Keratinocyte (primary cell): ENCODE measurements around the gene EIF6.

Experiments
- CTCF ChIP-seq, 3 experiments: IDR thresholded peaks in 1 of 3; conservative IDR thresholded peaks in 1 of 3; optimal IDR thresholded peaks in 1 of 3; 2 replicates in 2 of 3; 3 replicates in 1 of 3; pipeline versions ENCODE3 to v1.5.1; 2011; ENCODE audit warnings: low read length in 3 of 3, mild to moderate bottlenecking in 3 of 3, moderate library complexity in 2 of 3, control low read depth in 1 of 3, inconsistent platforms in 1 of 3; ENCODE audit not compliant: insufficient read depth in 2 of 3; ENCODE audit errors: extremely low read depth in 1 of 3
- EZH2 ChIP-seq: IDR thresholded peaks from one replicate; pipeline ENCODE4 v1.6.1; 2012; ENCODE audit warnings: inconsistent platforms, mild to moderate bottlenecking, low read length, moderate library complexity

- TF ChIP-seq CTCF (optimal IDR thresholded peaks at IDR 0.05 in 1 of 3, IDR thresholded peaks at IDR 0.05 in 1 of 3, conservative IDR thresholded peaks at IDR 0.05 in 1 of 3; ENCODE audit: extremely low read depth in 1 of 3, insufficient read depth in 2 of 3, low read length in 3 of 3): no peak
- no peak for TF ChIP-seq EZH2
Observed at GRCh38 chr20:35271073-35271882, 13.3 kb downstream of the EIF6 start.
